ENCODE data around the gene TGFB3.

TGFB3 gene

GRCh38 chr14:75967866-75968265 is 13.9 kb downstream of the TGFB3 start:
- H3K36me3 ChIP-seq (ENCODE audit: control insufficient read depth in 1 of 2, insufficient read depth in 2 of 2, low read length in 2 of 2): peaks cover 0 to 19% of the 10 kb centered on the region in 2 donors

GRCh38 chr14:75961662-75962061 is 20.1 kb downstream of the TGFB3 start:
- Histone ChIP-seq H3K27ac (ENCODE audit: low read depth, low read length) (no peak overlapping the region), H3K4me3 (ENCODE audit: low read depth in 1 of 2, low read length in 2 of 2) (no peak overlapping the region), H3K9ac (ENCODE audit: low read depth in 1 of 2, low read length in 2 of 2) (no peak overlapping the region), H3K4me1 (ENCODE audit: control insufficient read depth in 1 of 2, insufficient read depth in 2 of 2, low read length in 2 of 2) (no peaks in the 10 kb centered on the region), H3K27me3 (ENCODE audit: control insufficient read depth in 1 of 2, insufficient read depth in 2 of 2, low read length in 2 of 2) (no peaks in the 10 kb centered on the region), H3K9me3 (ENCODE audit: control insufficient read depth in 1 of 2, low read length in 2 of 2) (no peaks in the 10 kb centered on the region), H3K36me3 (ENCODE audit: control insufficient read depth in 1 of 2, insufficient read depth in 2 of 2, low read length in 2 of 2) (peaks cover 0 to 29% of the 10 kb centered on the region in 2 donors)

More at GRCh38 chr14:75967866-75968265, 13.9 kb downstream of the TGFB3 start:
- Histone ChIP-seq H3K27ac (ENCODE audit: low read depth, low read length) (no peak overlapping the region), H3K4me1 (ENCODE audit: control insufficient read depth in 1 of 2, insufficient read depth in 2 of 2, low read length in 2 of 2) (no peaks in the 10 kb centered on the region), H3K9me3 (ENCODE audit: control insufficient read depth in 1 of 2, low read length in 2 of 2) (no peaks in the 10 kb centered on the region), H3K9ac (ENCODE audit: low read depth in 1 of 2, low read length in 2 of 2) (no peak overlapping the region), H3K27me3 (ENCODE audit: control insufficient read depth in 1 of 2, insufficient read depth in 2 of 2, low read length in 2 of 2) (no peaks in the 10 kb centered on the region), H3K4me3 (ENCODE audit: low read depth in 1 of 2, low read length in 2 of 2) (no peak overlapping the region)

- H3K27ac ChIP-seq (ENCODE audit: low read depth, low read length): no peak overlapping the region
- H3K4me1 ChIP-seq (ENCODE audit: control insufficient read depth in 1 of 2, insufficient read depth in 2 of 2, low read length in 2 of 2): no peaks in the 10 kb centered on the region
- no peak overlapping the region for H3K4me3 ChIP-seq (ENCODE audit: low read depth in 1 of 2, low read length in 2 of 2)
- H3K9me3 ChIP-seq (ENCODE audit: control insufficient read depth in 1 of 2, low read length in 2 of 2): no peaks in the 10 kb centered on the region
- no peaks in the 10 kb centered on the region for H3K27me3 ChIP-seq (ENCODE audit: control insufficient read depth in 1 of 2, insufficient read depth in 2 of 2, low read length in 2 of 2)
- H3K9ac ChIP-seq (ENCODE audit: low read depth in 1 of 2, low read length in 2 of 2): no peak overlapping the region
- H3K36me3 ChIP-seq (ENCODE audit: control insufficient read depth in 1 of 2, insufficient read depth in 2 of 2, low read length in 2 of 2): peaks cover 0 to 20% of the 10 kb centered on the region in 2 donors
These were observed 21.6 kb downstream of the TGFB3 start for GRCh38 chr14:75960231-75960630.

GRCh38 chr14:75959031-75959430 is 22.8 kb downstream of the TGFB3 start:
- Histone ChIP-seq H3K27ac (ENCODE audit: low read depth, low read length) (no peak overlapping the region), H3K4me3 (ENCODE audit: low read depth in 1 of 2, low read length in 2 of 2) (no peak overlapping the region), H3K4me1 (ENCODE audit: control insufficient read depth in 1 of 2, insufficient read depth in 2 of 2, low read length in 2 of 2) (no peaks in the 10 kb centered on the region), H3K27me3 (ENCODE audit: control insufficient read depth in 1 of 2, insufficient read depth in 2 of 2, low read length in 2 of 2) (no peaks in the 10 kb centered on the region), H3K9me3 (ENCODE audit: control insufficient read depth in 1 of 2, low read length in 2 of 2) (no peaks in the 10 kb centered on the region), H3K9ac (ENCODE audit: low read depth in 1 of 2, low read length in 2 of 2) (no peak overlapping the region), H3K36me3 (ENCODE audit: control insufficient read depth in 1 of 2, insufficient read depth in 2 of 2, low read length in 2 of 2) (peaks cover 0 to 19% of the 10 kb centered on the region in 2 donors)

GRCh38 chr14:75952489-75952888 is 29.3 kb downstream of the TGFB3 start:
- no peaks in the 10 kb centered on the region for H3K9me3 ChIP-seq (ENCODE audit: control insufficient read depth in 1 of 2, low read length in 2 of 2)
- peaks cover 0 to 4% of the 10 kb centered on the region in 2 donors for H3K36me3 ChIP-seq (ENCODE audit: control insufficient read depth in 1 of 2, insufficient read depth in 2 of 2, low read length in 2 of 2)
- no peak overlapping the region for H3K27ac ChIP-seq (ENCODE audit: low read depth, low read length)
- no peaks in the 10 kb centered on the region for H3K4me1 ChIP-seq (ENCODE audit: control insufficient read depth in 1 of 2, insufficient read depth in 2 of 2, low read length in 2 of 2)
- H3K4me3 ChIP-seq (ENCODE audit: low read depth in 1 of 2, low read length in 2 of 2): no peak overlapping the region
- H3K9ac ChIP-seq (ENCODE audit: low read depth in 1 of 2, low read length in 2 of 2): no peak overlapping the region
- no peaks in the 10 kb centered on the region for H3K27me3 ChIP-seq (ENCODE audit: control insufficient read depth in 1 of 2, insufficient read depth in 2 of 2, low read length in 2 of 2)

GRCh38 chr14:75946785-75947184 is 35.0 kb downstream of the TGFB3 start:
- H3K36me3 ChIP-seq (ENCODE audit: control insufficient read depth in 1 of 2, insufficient read depth in 2 of 2, low read length in 2 of 2): no peaks in the 10 kb centered on the region
- no peaks in the 10 kb centered on the region for H3K27me3 ChIP-seq (ENCODE audit: control insufficient read depth in 1 of 2, insufficient read depth in 2 of 2, low read length in 2 of 2)
- H3K4me3 ChIP-seq (ENCODE audit: low read depth in 1 of 2, low read length in 2 of 2): no peak overlapping the region
- H3K4me1 ChIP-seq (ENCODE audit: control insufficient read depth in 1 of 2, insufficient read depth in 2 of 2, low read length in 2 of 2): no peaks in the 10 kb centered on the region
- H3K27ac ChIP-seq (ENCODE audit: low read depth, low read length): no peak overlapping the region
- H3K9ac ChIP-seq (ENCODE audit: low read depth in 1 of 2, low read length in 2 of 2): no peak overlapping the region
- H3K9me3 ChIP-seq (ENCODE audit: control insufficient read depth in 1 of 2, low read length in 2 of 2): no peaks in the 10 kb centered on the region

- H3K27ac ChIP-seq (ENCODE audit: low read depth, low read length): no peak overlapping the region
- H3K36me3 ChIP-seq (ENCODE audit: control insufficient read depth in 1 of 2, insufficient read depth in 2 of 2, low read length in 2 of 2): no peaks in the 10 kb centered on the region
- no peaks in the 10 kb centered on the region for H3K4me1 ChIP-seq (ENCODE audit: control insufficient read depth in 1 of 2, insufficient read depth in 2 of 2, low read length in 2 of 2)
- H3K27me3 ChIP-seq (ENCODE audit: control insufficient read depth in 1 of 2, insufficient read depth in 2 of 2, low read length in 2 of 2): no peaks in the 10 kb centered on the region
- no peak overlapping the region for H3K9ac ChIP-seq (ENCODE audit: low read depth in 1 of 2, low read length in 2 of 2)
- no peak overlapping the region for H3K4me3 ChIP-seq (ENCODE audit: low read depth in 1 of 2, low read length in 2 of 2)
- no peaks in the 10 kb centered on the region for H3K9me3 ChIP-seq (ENCODE audit: control insufficient read depth in 1 of 2, low read length in 2 of 2)
These were observed 37.1 kb downstream of the TGFB3 start for GRCh38 chr14:75944607-75945241.

- H3K36me3 ChIP-seq (ENCODE audit: control insufficient read depth in 1 of 2, insufficient read depth in 2 of 2, low read length in 2 of 2): no peaks in the 10 kb centered on the region
- H3K27ac ChIP-seq (ENCODE audit: low read depth, low read length): no peak overlapping the region
- H3K4me3 ChIP-seq (ENCODE audit: low read depth in 1 of 2, low read length in 2 of 2): no peak overlapping the region
- H3K27me3 ChIP-seq (ENCODE audit: control insufficient read depth in 1 of 2, insufficient read depth in 2 of 2, low read length in 2 of 2): no peaks in the 10 kb centered on the region
- H3K4me1 ChIP-seq (ENCODE audit: control insufficient read depth in 1 of 2, insufficient read depth in 2 of 2, low read length in 2 of 2): no peaks in the 10 kb centered on the region
- H3K9me3 ChIP-seq (ENCODE audit: control insufficient read depth in 1 of 2, low read length in 2 of 2): no peaks in the 10 kb centered on the region
- no peak overlapping the region for H3K9ac ChIP-seq (ENCODE audit: low read depth in 1 of 2, low read length in 2 of 2)
These were observed 40.8 kb downstream of the TGFB3 start for GRCh38 chr14:75941030-75941429.

GRCh38 chr14:75939200-75939599 is 42.6 kb downstream of the TGFB3 start:
- H3K27ac ChIP-seq (ENCODE audit: low read depth, low read length): no peak overlapping the region
- H3K4me1 ChIP-seq (ENCODE audit: control insufficient read depth in 1 of 2, insufficient read depth in 2 of 2, low read length in 2 of 2): no peaks in the 10 kb centered on the region
- H3K9me3 ChIP-seq (ENCODE audit: control insufficient read depth in 1 of 2, low read length in 2 of 2): no peaks in the 10 kb centered on the region
- H3K27me3 ChIP-seq (ENCODE audit: control insufficient read depth in 1 of 2, insufficient read depth in 2 of 2, low read length in 2 of 2): no peaks in the 10 kb centered on the region
- H3K4me3 ChIP-seq (ENCODE audit: low read depth in 1 of 2, low read length in 2 of 2): no peak overlapping the region
- no peak overlapping the region for H3K9ac ChIP-seq (ENCODE audit: low read depth in 1 of 2, low read length in 2 of 2)
- no peaks in the 10 kb centered on the region for H3K36me3 ChIP-seq (ENCODE audit: control insufficient read depth in 1 of 2, insufficient read depth in 2 of 2, low read length in 2 of 2)

- H3K27me3 ChIP-seq (ENCODE audit: control insufficient read depth in 1 of 2, insufficient read depth in 2 of 2, low read length in 2 of 2): no peaks in the 10 kb centered on the region
- no peaks in the 10 kb centered on the region for H3K4me1 ChIP-seq (ENCODE audit: control insufficient read depth in 1 of 2, insufficient read depth in 2 of 2, low read length in 2 of 2)
- no peaks in the 10 kb centered on the region for H3K9me3 ChIP-seq (ENCODE audit: control insufficient read depth in 1 of 2, low read length in 2 of 2)
- H3K9ac ChIP-seq (ENCODE audit: low read depth in 1 of 2, low read length in 2 of 2): no peak overlapping the region
- no peak overlapping the region for H3K27ac ChIP-seq (ENCODE audit: low read depth, low read length)
- no peak overlapping the region for H3K4me3 ChIP-seq (ENCODE audit: low read depth in 1 of 2, low read length in 2 of 2)
- H3K36me3 ChIP-seq (ENCODE audit: control insufficient read depth in 1 of 2, insufficient read depth in 2 of 2, low read length in 2 of 2): no peaks in the 10 kb centered on the region
These were observed 46.7 kb downstream of the TGFB3 start for GRCh38 chr14:75934998-75935628.

Data from duodenal mucosa (tissue), 2 donors.